ENCODE measurements around the gene SMG9.

The SMG9 gene

DNA sequence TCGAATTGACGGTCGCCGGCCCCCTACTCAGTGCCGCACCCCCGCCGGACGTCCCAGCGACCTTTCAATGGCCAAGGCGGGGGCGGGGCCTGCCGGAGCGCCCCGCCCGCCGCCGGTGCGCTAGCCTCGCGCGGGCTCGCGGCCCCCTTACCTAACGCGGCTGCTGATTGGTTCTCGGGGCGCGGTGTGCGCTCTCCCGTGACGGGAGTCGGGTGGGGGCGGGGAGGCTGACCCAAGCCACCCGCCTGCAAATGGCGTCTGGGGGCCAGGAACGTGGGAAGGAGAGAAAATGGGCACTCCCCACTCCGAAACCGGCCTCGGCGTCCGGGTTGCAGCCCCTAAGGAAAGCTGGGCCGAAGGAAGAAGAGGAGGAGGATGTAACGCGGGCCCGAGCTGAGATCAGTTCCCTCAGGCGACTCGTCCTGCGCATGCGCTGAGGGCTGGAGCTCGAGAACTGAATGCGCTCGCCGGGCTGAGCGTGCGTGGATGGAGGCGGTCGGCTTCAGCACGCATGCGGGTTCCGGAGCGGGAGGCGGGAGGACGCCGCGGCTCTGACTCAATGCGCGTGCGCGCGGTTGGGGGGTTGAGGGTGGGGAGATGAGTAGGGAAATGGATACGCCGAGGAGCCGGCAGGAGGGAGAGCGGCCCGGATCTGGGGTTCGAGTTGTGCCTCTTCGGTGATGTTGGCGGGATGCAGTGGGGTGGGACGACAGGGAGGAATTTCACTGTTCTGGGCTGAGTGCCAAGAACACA lies at the start of gene SMG9:
SMG9 (minus strand) TSS at position 460 of the 753 bp plus-strand sequence. CDS start 4,221 bp downstream, outside the sequence.
- DNase-seq, result peak; percentile 98

DNA sequence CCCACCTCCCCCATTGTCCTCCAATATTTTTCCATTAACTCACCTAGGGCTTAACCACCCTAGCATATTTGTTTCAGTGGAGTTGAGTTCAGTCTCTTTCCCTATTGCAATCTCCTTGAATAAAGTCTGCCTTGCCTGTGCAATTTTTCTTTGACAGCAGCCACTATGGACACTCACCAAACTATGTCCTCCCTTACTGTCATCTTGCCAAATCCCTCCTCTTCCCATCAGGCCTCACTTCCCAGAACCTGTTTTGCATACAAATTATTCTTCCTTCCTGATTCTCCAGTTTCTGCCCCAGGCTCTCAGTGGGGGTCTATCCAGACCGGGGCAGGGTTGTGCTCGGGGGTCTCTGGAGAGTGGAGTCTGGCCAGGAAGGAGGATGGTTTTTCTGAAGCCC lies 49.7 kb upstream of the SMG9 start:
- no peak for DNase-seq

DNA sequence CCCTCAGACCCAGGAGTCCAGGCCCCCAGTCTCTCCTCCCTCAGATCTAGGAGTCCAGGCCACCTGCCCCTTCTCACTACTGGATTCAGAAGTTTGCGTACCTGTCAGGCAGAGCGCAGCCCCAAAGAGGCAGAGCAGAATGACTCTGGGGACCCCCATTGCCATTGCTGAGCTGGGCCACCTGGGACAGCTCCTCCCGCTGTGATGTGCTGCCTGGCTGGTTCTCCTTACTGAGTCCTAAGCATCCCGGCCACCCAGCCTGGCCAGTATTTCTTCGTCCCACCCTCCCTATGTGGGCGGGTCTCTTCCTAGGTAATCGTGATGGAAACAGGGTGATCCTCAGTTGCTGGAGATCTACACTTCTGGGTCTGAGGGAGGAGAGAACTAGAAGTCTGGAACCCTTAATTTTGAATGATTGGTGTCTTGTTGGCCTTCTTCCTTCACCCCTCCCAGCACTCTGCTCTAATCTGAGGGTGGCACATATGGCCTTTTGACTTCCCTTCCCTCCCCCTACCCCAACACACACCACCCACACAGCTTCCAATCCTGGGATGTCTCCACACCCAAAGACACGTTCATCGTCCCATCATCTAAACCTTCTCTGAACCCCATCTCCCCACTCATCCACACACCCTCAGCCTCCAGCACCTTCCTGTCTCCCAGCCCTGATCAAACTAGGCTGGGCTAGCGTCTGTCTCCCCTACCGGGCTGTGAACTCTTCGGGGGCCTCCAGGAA lies 47.6 kb upstream of the SMG9 start, which contains the start of gene LYPD5:
LYPD5 (minus strand) TSS at position 232 of the 736 bp plus-strand sequence; CDS start at position 165, 67 bp downstream.
- no peak for DNase-seq

DNA sequence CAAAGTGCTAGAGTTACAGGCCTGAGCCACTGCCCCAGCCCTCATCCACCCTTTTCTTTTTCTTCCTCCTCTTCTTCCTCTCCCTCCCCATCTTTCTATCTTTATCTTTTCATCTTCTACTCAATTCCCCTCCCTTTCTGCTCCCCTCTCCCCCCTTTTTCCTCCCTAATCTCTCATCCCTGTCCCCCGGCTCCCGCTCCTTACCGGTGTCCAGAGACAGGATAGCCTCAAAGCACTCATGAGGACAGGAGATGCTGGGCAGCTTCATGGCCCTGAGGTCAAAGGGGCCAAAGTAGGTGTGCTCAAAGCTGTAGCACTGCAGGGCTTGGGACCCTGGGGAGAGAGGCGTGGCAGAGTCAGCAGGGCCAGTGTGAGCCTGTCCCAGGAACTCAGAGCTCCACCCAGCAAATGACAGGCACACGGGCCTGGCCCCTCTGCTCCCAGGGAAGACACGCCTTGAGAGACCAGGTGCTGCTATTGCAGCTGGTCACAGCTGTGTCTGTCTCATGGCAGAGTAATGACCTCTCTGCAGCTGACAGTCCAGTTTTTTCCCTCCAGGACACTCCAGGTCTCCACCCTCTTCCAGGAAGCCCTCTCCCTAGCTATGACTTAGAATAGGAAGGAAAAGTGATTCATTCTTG lies 44.9 kb upstream of the SMG9 start:
- DNase-seq, result no peak

GRCh38 chr19:43798546-43799409 lies 44.0 kb upstream of the SMG9 start:
- peak in 1 of 2 donors; percentile 44 for DNase-seq

GRCh38 chr19:43798026-43798545 lies 43.3 kb upstream of the SMG9 start:
- DNase-seq, result no peak

GRCh38 chr19:43797556-43797955 lies 42.8 kb upstream of the SMG9 start:
- DNase-seq, result no peak

- no peak for DNase-seq
These were observed 42.4 kb upstream of the SMG9 start for GRCh38 chr19:43797118-43797517.

DNA sequence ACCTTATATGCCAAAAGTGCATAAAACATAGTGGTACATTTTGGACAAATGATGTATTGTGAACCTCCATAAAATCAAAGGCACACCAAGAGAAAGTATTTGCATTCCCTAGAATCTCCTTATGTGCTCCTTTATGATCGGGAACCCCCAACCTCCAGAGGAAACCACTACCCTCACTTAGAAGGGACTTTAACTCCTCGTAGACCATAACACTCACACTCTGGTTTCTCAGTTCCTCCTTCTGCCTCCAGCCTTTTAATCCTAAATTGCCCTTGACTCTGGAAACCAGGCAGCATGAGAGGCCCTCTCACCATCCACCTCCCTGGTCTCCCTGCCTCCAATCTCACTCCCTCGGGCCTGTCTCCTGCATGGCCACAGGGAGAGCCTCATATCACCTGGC lies 35.8 kb upstream of the SMG9 start:
- DNase-seq, result no peak

DNA sequence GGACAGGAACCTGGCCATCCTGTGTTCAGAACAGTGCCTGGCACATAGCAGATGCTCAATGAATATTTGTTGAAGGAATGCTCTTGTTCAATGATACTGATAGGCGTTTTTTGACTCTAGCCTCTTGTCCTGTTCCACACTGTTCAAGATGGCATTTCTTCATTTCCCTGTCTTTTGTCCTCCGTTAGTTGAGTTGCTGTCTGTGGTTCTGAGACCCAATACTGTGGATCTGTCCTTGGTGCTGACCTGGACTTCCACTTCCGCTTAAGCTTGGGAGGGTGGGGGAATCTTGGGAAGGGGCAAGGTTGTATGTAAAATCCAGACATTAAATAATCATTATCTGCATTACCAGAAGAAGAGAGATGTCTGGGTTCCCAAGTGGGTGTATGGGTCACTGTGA lies 34.3 kb upstream of the SMG9 start:
- DNase-seq, result peak in 1 of 2 donors; percentile 29

DNA sequence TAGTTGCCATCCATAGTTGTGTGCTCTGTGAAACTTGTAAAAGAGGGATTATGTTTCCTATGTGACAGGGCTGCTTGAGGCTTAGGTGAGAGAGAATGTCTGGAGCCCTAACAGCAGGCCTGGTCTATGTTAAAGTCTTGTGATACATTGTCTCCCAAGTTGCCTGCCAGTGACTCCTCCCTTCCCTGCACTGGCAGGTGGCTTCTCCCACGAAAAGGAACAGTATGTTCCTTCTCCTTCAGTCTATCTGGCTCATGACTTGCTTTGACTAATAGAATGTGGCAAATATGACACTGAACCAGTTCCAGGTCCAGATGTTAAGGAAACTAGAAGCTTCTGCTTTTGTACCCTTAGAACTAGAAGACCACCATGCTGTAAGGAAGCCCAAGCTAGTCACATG lies 31.9 kb upstream of the SMG9 start:
- no peak for DNase-seq

- DNase-seq, result peak; percentile 65 to 82
These were observed 30.4 kb upstream of the SMG9 start for GRCh38 chr19:43784981-43785808.

DNA sequence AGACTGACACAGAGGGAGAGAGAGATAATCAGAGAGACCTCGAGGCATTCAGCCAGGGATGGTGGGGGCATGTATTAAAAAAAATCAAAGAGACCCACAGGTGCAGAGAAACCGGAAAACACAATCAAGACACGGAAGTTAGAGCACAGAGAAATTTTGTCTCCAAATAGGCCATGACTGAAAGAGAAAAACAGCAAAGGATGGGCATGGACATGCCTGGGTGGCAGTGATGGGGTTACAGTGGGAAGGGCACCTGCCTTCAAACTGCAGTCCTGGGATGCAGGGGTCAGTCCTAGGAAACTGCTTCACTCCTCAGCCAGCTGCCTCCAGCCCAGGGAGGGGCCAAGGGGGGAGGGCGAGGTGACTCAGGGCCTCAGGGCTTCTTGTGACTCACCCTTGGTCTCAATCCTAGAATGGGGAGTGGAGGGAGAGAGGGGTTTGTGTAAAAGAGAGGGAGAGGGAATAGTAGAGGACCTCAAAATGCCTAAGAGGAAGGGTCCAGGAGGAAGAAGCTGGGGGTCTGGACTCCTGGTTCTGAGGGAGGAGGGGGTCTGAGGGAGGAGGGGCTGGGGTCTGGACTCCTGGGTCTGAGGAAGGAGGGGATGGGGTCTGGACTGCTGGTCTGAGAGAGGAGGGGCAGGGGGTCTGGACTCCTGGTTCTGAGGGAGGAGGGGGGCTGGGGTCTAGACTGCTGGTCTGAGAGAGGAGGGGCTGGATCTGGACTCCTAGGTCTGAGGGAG lies 29.6 kb upstream of the SMG9 start:
- peak; percentile 45 to 55 for DNase-seq

DNA sequence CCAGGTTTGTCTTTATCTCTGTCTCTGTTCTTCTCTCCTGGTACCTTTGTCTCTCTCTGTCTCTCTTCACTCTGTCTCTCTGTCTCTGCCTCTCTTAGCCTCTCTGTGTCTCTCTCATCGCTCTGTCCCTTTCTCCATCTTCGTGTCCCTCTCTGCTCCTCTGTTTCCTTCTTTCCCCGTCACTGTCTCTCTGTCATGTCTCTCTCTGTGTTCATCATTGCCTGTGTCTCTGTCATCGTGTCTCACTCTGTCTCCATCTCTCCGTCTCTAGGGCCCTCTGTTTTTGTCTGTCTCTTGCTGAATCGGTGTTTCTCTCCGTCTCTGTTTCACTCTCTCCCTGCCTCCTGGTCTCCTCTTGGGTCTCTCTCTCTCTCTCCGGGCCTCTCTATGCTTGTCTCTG lies 28.9 kb upstream of the SMG9 start:
- DNase-seq, result no peak

DNA sequence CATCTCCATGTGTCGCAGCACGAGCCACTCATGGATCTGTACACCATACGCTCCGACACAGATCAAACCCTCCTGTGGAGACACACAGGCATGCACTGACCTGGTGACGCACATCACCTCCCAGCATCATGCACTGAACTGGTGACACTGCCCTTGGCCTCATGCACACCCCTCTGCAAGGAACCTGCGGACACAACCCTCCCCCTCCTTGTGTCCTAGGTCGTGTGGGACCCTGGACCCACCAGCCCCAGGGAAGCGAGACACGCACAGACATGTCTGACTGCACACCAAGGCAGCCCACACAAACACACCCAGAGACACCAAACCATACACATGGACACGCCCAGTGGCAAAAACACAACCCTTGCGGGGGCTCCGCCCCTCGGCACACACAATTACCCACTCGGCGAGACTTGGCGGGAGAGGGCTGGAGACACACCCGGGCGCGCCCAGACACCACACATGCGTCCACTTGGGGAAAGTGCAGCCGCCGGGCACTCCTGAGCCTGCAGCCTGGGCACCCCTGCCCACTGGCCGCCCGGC lies 28.0 kb upstream of the SMG9 start:
- DNase-seq, result peak in 1 of 2 donors; percentile 33

DNA sequence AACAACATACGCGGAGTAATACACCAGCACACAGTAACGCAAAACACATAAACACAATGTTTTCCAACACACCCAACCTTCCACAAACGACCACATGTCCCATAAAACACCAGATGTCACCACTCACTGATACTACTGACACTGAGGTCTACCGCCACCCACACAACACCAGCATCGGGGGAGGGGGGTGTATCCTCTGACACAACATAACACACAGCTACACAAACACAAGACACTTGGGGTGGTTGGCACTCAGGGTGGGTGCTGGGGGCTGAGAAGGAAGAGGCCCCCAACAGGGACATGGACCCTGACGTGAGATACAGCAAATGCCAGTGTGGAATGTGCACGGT lies 27.5 kb upstream of the SMG9 start:
- no peak for DNase-seq

- DNase-seq, result no peak
These were observed 27.0 kb upstream of the SMG9 start for GRCh38 chr19:43781630-43782310.

DNA sequence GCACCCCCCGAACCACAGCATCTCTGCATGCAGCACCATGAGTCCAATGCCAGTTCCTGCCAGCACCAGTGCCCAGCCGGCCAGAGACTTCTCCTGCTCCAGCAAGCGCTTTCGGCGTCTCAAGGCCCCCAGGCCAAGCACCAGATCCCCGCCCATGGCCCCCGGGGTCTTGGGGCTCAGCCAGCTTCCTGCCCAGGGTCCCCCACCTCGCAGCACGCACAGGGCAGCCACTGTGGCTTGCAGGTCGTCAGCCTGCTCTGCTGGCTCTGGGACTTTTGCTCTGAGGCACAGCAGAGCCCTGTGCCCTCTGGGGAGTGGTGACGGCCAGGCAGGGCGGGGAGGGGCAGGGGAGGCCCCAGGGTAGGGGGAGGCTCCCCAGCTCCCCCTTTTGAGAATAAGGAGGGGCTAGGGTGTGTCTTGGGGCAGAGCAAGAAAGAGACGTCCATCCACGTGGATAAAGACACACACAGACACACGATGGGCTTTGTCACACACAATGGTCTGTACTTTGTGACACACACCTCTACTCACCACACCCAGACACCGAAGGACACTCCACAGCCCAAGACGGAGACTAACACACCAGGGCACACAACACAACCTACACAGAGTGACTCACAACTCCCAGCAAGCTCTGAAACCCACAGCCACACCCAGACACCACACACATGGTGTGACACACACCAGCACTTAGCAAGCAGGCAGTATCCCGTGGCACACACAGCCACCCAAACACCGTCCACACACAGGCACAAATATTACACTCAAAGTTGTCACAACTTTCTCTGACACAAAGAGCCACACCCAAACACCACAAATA lies 26.2 kb upstream of the SMG9 start, which contains the start of gene KCNN4:
KCNN4 (minus strand) TSS at position 268 of the 820 bp plus-strand sequence; CDS start at position 156, 112 bp downstream.
- peak; percentile 72 to 75 for DNase-seq

DNA sequence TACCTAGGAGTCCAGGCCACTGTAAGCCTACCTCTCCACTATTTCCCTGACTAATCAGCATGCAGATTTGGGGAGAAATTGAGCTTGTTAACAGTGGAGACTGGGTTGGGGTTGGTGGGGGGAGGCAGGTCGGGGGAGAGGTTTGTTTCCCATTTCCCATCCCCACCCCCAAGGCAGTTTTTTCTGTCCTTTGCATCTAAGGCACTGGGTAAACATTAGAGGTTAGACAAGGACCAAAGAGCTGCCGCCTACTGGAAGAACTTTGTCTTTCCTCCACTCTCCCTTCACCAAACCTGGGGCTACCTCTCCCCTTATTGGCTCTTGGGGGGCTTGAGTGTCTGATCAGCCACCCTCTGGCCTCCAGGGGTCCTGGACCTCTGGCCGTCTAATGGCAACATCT lies 25.1 kb upstream of the SMG9 start:
- DNase-seq, result peak in 1 of 2 donors; percentile 34
